ENCODE data around the gene LHPP.

GRCh38 chr10:124530215-124530665 lies 68.6 kb downstream of the LHPP start:
- TF ChIP-seq CTCF (conservative IDR thresholded peaks at IDR 0.05) (peak; percentile 95), ZFX (IDR thresholded peaks at IDR 0.05) (peak; percentile 34; the same call in 1 of the 2 replicates)
